CD14-positive monocyte (primary cell): ENCODE measurements around the gene ITPR1. TPM values are rescaled to one million over a fixed set of nuclear protein-coding genes. Genes with fewer than 3 reads are reported as not detected.

Experiments
- DNase-seq, 3 donors: peaks; one replicate each; pipeline ENCODE4 v3.0.0-alpha.2; 2011 to 2022
- H2AFZ ChIP-seq: 2 replicates; pipeline ENCODE4 v1.6.0; 2012; ENCODE audit warnings: mild to moderate bottlenecking, low read depth, low read length, inconsistent platforms; ENCODE audit not compliant: insufficient read depth, poor library complexity, severe bottlenecking
- H3K27ac ChIP-seq, 2 donors: 1 replicate in 1 of 2; 2 replicates in 1 of 2; pipeline ENCODE4 v1.5.1; 2012 to 2013; ENCODE audit warnings: low read length in 2 of 2, control low read depth in 1 of 2, inconsistent platforms in 1 of 2, low read depth in 1 of 2, mild to moderate bottlenecking in 1 of 2
- H3K27me3 ChIP-seq, 2 donors: one replicate each; pipeline versions ENCODE4 v1.6.0 to v1.6.1; 2011 to 2013; ENCODE audit warnings: low read length in 2 of 2; ENCODE audit not compliant: control insufficient read depth in 2 of 2, insufficient read depth in 2 of 2
- H3K36me3 ChIP-seq, 2 donors: replicated peaks in 1 of 2; 1 replicate in 1 of 2; 2 replicates in 1 of 2; pipeline versions ENCODE4 v1.5.1 to v1.6.1; 2012 to 2013; ENCODE audit warnings: low read length in 2 of 2, control low read depth in 1 of 2, inconsistent platforms in 1 of 2, mild to moderate bottlenecking in 1 of 2; ENCODE audit not compliant: insufficient read depth in 2 of 2, control insufficient read depth in 1 of 2
- H3K4me1 ChIP-seq, 2 donors: 1 replicate in 1 of 2; 2 replicates in 1 of 2; pipeline versions ENCODE4 v1.5.1 to v1.6.1; 2012 to 2013; ENCODE audit warnings: low read length in 2 of 2, control low read depth in 1 of 2, inconsistent platforms in 1 of 2, mild to moderate bottlenecking in 1 of 2, moderate library complexity in 1 of 2; ENCODE audit not compliant: insufficient read depth in 2 of 2, control insufficient read depth in 1 of 2
- H3K4me2 ChIP-seq: replicated peaks from 2 replicates; pipeline ENCODE3; 2012; ENCODE audit warnings: low read length, moderate library complexity, mild to moderate bottlenecking; ENCODE audit not compliant: poor library complexity, severe bottlenecking; ENCODE audit errors: extremely low read depth
- H3K4me3 ChIP-seq, 3 experiments: fragments of 200-600 bp in 1 of 3; sonication (generic) in 1 of 3; replicated peaks in 1 of 3; 1 replicate in 2 of 3; 2 replicates in 1 of 3; pipeline ENCODE4 v1.5.1; 2011 to 2013; ENCODE audit warnings: low read length in 3 of 3, mild to moderate bottlenecking in 3 of 3, control low read depth in 2 of 3, low read depth in 2 of 3, inconsistent platforms in 1 of 3, moderate library complexity in 1 of 3
- H3K79me2 ChIP-seq: 2 replicates; pipeline ENCODE4 v1.6.0; 2012; ENCODE audit warnings: mild to moderate bottlenecking, control low read depth, inconsistent platforms, low read length, moderate library complexity; ENCODE audit not compliant: insufficient read depth
- H3K9ac ChIP-seq: 2 replicates; pipeline ENCODE4 v1.6.0; 2017; ENCODE audit warnings: low read length, mild to moderate bottlenecking; ENCODE audit not compliant: insufficient read depth, poor library complexity, severe bottlenecking
- H3K9me3 ChIP-seq, 2 donors: replicated peaks in 1 of 2; 1 replicate in 1 of 2; 2 replicates in 1 of 2; pipeline versions ENCODE4 v1.5.1 to v1.6.1; 2012 to 2013; ENCODE audit warnings: low read length in 2 of 2, control low read depth in 1 of 2; ENCODE audit not compliant: control insufficient read depth in 1 of 2, insufficient read depth in 1 of 2
- H4K20me1 ChIP-seq: 2 replicates; pipeline ENCODE4 v1.6.0; 2012; ENCODE audit warnings: mild to moderate bottlenecking, low read length, control low read depth, moderate library complexity; ENCODE audit not compliant: insufficient read depth
- H3K27ac Mint-ChIP-seq, 7 donors: one replicate each; pipeline ENCODE4 v1.8.0; 2020; ENCODE audit warnings: mild to moderate bottlenecking in 7 of 7, mixed read lengths in 7 of 7, moderate library complexity in 6 of 7, inconsistent platforms in 2 of 7
- H3K27me3 Mint-ChIP-seq, 3 donors: one replicate each; pipeline ENCODE4 v1.8.0; 2021 to 2022; ENCODE audit warnings: low read depth in 3 of 3, mild to moderate bottlenecking in 3 of 3, mixed read lengths in 3 of 3, moderate library complexity in 3 of 3, inconsistent platforms in 1 of 3
- H3K36me3 Mint-ChIP-seq, 2 donors: one replicate each; pipeline ENCODE4 v1.8.0; 2020; ENCODE audit warnings: mixed read lengths in 2 of 2, inconsistent platforms in 1 of 2, mild to moderate bottlenecking in 1 of 2
- H3K4me1 Mint-ChIP-seq: one replicate; pipeline ENCODE4 v1.8.0; 2020; ENCODE audit warnings: mild to moderate bottlenecking, mixed read lengths
- H3K4me3 Mint-ChIP-seq, 2 donors: one replicate each; pipeline ENCODE4 v1.8.0; 2020; ENCODE audit warnings: mild to moderate bottlenecking in 2 of 2, mixed read lengths in 2 of 2, moderate library complexity in 1 of 2
- H3K9me3 Mint-ChIP-seq, 7 donors: one replicate each; pipeline ENCODE4 v1.8.0; 2020 to 2022; ENCODE audit warnings: mixed read lengths in 7 of 7, mild to moderate bottlenecking in 6 of 7, moderate library complexity in 6 of 7, inconsistent platforms in 2 of 7
- CTCF ChIP-seq: fragments of 200-600 bp; IDR thresholded peaks from one replicate; pipeline ENCODE4 v1.8.0; 2022; ENCODE audit warnings: antibody characterized with exemption, mild to moderate bottlenecking
- WGBS: methylation state at CpG from one replicate; pipeline ENCODE4 v1.1.5; 2013; ENCODE audit warnings: missing lambda C conversion rate; ENCODE audit not compliant: insufficient coverage; 5-methylcytosine and 5-hydroxymethylcytosine counted together
- intact Hi-C, 2 donors: fragments of 100-400 bp; cut with micrococcal nuclease; formaldehyde crosslinking; loops; one replicate each; pipeline versions ENCODE4 v1.15.0 to v1.15.1; 2023
- polyA plus RNA-seq, 3 donors: library from polyadenylated mRNA; depleted of rRNA in 1 of 3; unstranded in 2 of 3; stranded (reverse) in 1 of 3; fragments of 300-500 nt in 2 of 3; fragments of >200 nt in 1 of 3; fragmentation: Illumina TruSeq in 2 of 3; gene quantifications; 1 replicate in 2 of 3; 2 replicates in 1 of 3; pipeline ENCODE4 v1.2.3, GENCODE V29; 2012 to 2021

The ITPR1 gene
- polyA plus RNA-seq, 3 donors, result 3.2 to 21.1 (median 7.1) TPM

GRCh38 chr3:4582624-4583023 is 89.5 kb downstream of the ITPR1 start:
- no peak for TF ChIP-seq CTCF
- no CpG with 5 or more reads among the region's 3 CpGs for WGBS
- H4K20me1 ChIP-seq, result peaks cover 26% of the 10 kb centered on the region
- no peaks in the 10 kb centered on the region for H3K27me3 Mint-ChIP-seq
- H3K9me3 ChIP-seq, result no peaks in the 10 kb centered on the region
- H3K27ac Mint-ChIP-seq, result peak overlapping the region in 4 of 7 donors; percentile 10 to 37 (median 22)
- no peak overlapping the region for H3K4me3 ChIP-seq
- no peak for DNase-seq
- H3K36me3 Mint-ChIP-seq, result no peaks in the 10 kb centered on the region
- H3K4me1 ChIP-seq, result peaks cover 35 to 45% of the 10 kb centered on the region in 2 donors
- H3K9ac ChIP-seq, result no peak overlapping the region
- H3K4me3 Mint-ChIP-seq, result no peak overlapping the region
- H3K36me3 ChIP-seq, result no peaks in the 10 kb centered on the region
- intact Hi-C loops, result loop anchor here in 1 of 2 donors (5.0 kb wide), 1 partner anchor 65 kb away; no protein-coding TSS in a partner anchor
- no peak overlapping the region for H3K27ac ChIP-seq
- no peak overlapping the region for H2AFZ ChIP-seq
- peaks cover 27% of the 10 kb centered on the region for H3K79me2 ChIP-seq
- H3K4me1 Mint-ChIP-seq, result peaks cover 62% of the 10 kb centered on the region
- H3K27me3 ChIP-seq, result no peaks in the 10 kb centered on the region
- no peak overlapping the region for H3K4me2 ChIP-seq
- no peaks in the 10 kb centered on the region for H3K9me3 Mint-ChIP-seq

DNA sequence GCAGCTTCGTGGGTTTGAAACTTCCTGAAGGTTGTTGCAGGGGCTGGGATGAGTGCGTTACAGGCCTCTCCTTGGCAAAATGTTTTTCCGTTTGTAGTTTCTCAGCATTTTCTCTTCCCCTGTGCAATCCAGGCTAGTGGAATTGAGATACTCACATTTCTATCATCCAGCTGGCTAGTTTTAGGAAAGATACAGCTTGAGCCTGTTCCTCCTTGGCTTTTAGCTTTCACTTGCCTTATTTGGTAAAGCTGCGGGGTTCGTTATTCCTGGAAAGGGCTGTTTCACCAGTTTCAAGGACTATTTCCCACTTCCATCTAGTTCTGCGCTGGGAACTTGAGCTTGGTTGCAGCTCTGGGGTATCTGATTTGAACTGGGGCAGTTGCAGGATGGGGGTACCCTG is 90.3 kb downstream of the ITPR1 start:
- no peak overlapping the region for H2AFZ ChIP-seq
- peaks cover 24% of the 10 kb centered on the region for H4K20me1 ChIP-seq
- Mint-ChIP-seq H3K27ac (peak overlapping the region in 3 of 7 donors; percentile 57 to 83 (median 60)), H3K9me3 (no peaks in the 10 kb centered on the region), H3K36me3 (no peaks in the 10 kb centered on the region), H3K4me3 (no peak overlapping the region), H3K27me3 (no peaks in the 10 kb centered on the region), H3K4me1 (peaks cover 70% of the 10 kb centered on the region)
- intact Hi-C loops, result loop anchor here in 1 of 2 donors (5.0 kb wide), 1 partner anchor 66 kb away; no protein-coding TSS in a partner anchor
- H3K4me2 ChIP-seq, result peak overlapping the region; percentile 78
- H3K9ac ChIP-seq, result no peak overlapping the region
- no peaks in the 10 kb centered on the region for H3K36me3 ChIP-seq
- H3K4me3 ChIP-seq, result no peak overlapping the region
- no CpG with 5 or more reads among the region's 6 CpGs for WGBS
- H3K27me3 ChIP-seq, result no peaks in the 10 kb centered on the region
- TF ChIP-seq CTCF, result no peak
- peaks cover 31% of the 10 kb centered on the region for H3K79me2 ChIP-seq
- H3K9me3 ChIP-seq, result no peaks in the 10 kb centered on the region
- DNase-seq, result no peak
- H3K4me1 ChIP-seq, result peaks cover 39 to 53% of the 10 kb centered on the region in 2 donors
- peak overlapping the region in 1 of 2 donors; percentile 14 for H3K27ac ChIP-seq
